ENCODE data around the gene KCNA4. TPM values are rescaled to one million over a fixed set of nuclear protein-coding genes. Genes with fewer than 3 reads are reported as not detected.

KCNA4 gene
- polyA plus RNA-seq, 1 of the 3 experiments (the other 2 are of a cell fraction), result not detected

DNA sequence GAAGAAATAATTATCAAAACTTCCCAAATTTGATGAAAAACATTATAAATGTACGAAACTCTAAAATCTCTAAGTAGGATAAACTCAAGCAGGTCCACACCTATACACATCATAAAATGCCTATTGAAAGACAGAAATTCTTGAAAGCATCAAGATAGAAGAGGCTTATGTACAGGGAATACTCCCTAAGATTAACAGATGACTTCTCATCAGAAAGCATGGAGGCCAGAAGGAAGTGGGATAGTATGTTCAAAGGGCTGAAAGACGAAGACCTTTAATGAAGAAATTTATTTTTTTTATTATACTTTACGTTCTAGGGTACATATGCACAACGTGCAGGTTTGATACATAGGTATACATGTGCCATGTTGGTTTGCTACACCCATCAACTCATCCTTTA, 45.3 kb upstream of the KCNA4 start (continued):
- TF ChIP-seq TAF1 (IDR thresholded peaks at IDR 0.05; ENCODE audit: borderline replicate concordance, low read depth, low read length), result no peak
- no peak for TF ChIP-seq MXI1 (IDR thresholded peaks at IDR 0.05; ENCODE audit: low read depth, low read length)
- TF ChIP-seq, protein P1, sequence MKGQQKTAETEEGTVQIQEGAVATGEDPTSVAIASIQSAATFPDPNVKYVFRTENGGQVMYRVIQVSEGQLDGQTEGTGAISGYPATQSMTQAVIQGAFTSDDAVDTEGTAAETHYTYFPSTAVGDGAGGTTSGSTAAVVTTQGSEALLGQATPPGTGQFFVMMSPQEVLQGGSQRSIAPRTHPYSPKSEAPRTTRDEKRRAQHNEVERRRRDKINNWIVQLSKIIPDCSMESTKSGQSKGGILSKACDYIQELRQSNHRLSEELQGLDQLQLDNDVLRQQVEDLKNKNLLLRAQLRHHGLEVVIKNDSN (IDR thresholded peaks at IDR 0.05; ENCODE audit: borderline replicate concordance, low read depth), result no peak

DNA sequence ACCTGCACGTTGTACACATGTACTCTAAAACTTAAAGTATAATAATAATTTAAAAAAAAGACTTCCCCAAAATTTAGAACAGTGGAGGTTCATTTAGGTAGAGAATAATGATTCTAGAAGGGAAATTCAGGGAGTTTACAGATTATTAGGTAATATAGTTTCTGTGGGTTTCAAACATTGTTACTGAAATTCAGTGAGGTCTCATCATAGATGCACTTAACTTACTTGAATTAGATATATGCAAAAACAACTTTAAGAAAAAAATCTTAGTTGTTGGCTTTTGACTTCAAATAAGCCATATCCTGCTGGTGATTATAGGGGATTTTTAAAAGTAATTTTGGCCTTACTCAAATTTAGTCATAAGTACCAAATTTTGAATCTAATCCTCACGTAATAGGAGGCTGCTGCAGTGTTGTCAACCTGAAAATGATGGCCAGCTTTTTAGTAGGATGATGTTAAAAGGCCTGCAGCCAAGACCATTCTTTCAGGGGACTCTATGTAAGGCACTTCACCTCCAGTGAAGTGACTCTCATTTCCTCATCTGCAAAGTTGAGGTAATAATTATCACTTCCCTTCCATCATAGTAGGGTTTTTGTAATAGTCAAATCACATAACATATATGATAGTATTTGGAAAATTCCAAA, 42.5 kb upstream of the KCNA4 start:
- Histone ChIP-seq H3K4me1 (ENCODE audit: control insufficient read depth in 1 of 2, insufficient read depth in 2 of 2, low read depth in 1 of 2, low read length in 1 of 2) (no peaks in the 10 kb centered on the region), H3K27ac (ENCODE audit: low read depth in 2 of 2, low read length in 1 of 2) (no peak overlapping the region), H3F3A (replicated peaks; ENCODE audit: insufficient read depth) (no peaks in the 10 kb centered on the region), H3K9me2 (no peaks in the 10 kb centered on the region), H3K27me3 (ENCODE audit: insufficient read depth) (no peaks in the 10 kb centered on the region), H3K36me3 (replicated peaks in 1 of 2; ENCODE audit: control insufficient read depth in 1 of 2, insufficient read depth in 2 of 2, low read length in 1 of 2) (no peaks in the 10 kb centered on the region), H3K79me2 (ENCODE audit: insufficient read depth) (no peaks in the 10 kb centered on the region), H3K4me3 (ENCODE audit: low read depth in 2 of 2, low read length in 1 of 2) (no peak overlapping the region), H3K4me2 (no peak overlapping the region), H2AFZ (ENCODE audit: low read depth) (no peak overlapping the region), H3K9ac (no peak overlapping the region), H4K20me1 (ENCODE audit: insufficient read depth) (no peaks in the 10 kb centered on the region), H3K9me3 (no peaks in the 10 kb centered on the region; the same call in 1 of the 2 replicates)
- 3% methylated on average over 2 of the region's 2 CpGs for whole genome bisulfite sequencing (ENCODE audit: low lambda C conversion rate)
- CTCF ChIA-PET, result no interaction called here
- POLR2A ChIA-PET, result no interaction called here
- TF ChIP-seq, protein P2, sequence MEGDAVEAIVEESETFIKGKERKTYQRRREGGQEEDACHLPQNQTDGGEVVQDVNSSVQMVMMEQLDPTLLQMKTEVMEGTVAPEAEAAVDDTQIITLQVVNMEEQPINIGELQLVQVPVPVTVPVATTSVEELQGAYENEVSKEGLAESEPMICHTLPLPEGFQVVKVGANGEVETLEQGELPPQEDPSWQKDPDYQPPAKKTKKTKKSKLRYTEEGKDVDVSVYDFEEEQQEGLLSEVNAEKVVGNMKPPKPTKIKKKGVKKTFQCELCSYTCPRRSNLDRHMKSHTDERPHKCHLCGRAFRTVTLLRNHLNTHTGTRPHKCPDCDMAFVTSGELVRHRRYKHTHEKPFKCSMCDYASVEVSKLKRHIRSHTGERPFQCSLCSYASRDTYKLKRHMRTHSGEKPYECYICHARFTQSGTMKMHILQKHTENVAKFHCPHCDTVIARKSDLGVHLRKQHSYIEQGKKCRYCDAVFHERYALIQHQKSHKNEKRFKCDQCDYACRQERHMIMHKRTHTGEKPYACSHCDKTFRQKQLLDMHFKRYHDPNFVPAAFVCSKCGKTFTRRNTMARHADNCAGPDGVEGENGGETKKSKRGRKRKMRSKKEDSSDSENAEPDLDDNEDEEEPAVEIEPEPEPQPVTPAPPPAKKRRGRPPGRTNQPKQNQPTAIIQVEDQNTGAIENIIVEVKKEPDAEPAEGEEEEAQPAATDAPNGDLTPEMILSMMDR (IDR thresholded peaks at IDR 0.05), result no peak
- TF ChIP-seq TAF1 (IDR thresholded peaks at IDR 0.05; ENCODE audit: borderline replicate concordance, low read depth, low read length) (no peak), SMC3 (IDR thresholded peaks at IDR 0.05; ENCODE audit: low read depth, low read length) (no peak), TCF12 (IDR thresholded peaks at IDR 0.05) (no peak), MEF2A (IDR thresholded peaks at IDR 0.05; ENCODE audit: borderline replicate concordance, low read depth) (no peak), GATA2 (CRISPR knock-in tag; IDR thresholded peaks at IDR 0.05) (no peak), POLR2AphosphoS5 (IDR thresholded peaks at IDR 0.05; ENCODE audit: low read depth, low read length) (no peak), TEAD4 (IDR thresholded peaks at IDR 0.05; ENCODE audit: borderline replicate concordance, insufficient read depth) (no peak)
- TF ChIP-seq, protein P1 (IDR thresholded peaks at IDR 0.05; ENCODE audit: borderline replicate concordance, low read depth), result no peak
- TF ChIP-seq, protein P3, sequence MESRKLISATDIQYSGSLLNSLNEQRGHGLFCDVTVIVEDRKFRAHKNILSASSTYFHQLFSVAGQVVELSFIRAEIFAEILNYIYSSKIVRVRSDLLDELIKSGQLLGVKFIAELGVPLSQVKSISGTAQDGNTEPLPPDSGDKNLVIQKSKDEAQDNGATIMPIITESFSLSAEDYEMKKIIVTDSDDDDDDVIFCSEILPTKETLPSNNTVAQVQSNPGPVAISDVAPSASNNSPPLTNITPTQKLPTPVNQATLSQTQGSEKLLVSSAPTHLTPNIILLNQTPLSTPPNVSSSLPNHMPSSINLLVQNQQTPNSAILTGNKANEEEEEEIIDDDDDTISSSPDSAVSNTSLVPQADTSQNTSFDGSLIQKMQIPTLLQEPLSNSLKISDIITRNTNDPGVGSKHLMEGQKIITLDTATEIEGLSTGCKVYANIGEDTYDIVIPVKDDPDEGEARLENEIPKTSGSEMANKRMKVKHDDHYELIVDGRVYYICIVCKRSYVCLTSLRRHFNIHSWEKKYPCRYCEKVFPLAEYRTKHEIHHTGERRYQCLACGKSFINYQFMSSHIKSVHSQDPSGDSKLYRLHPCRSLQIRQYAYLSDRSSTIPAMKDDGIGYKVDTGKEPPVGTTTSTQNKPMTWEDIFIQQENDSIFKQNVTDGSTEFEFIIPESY (IDR thresholded peaks at IDR 0.05; ENCODE audit: borderline replicate concordance, low read depth), result no peak
- TF ChIP-seq, protein P4, sequence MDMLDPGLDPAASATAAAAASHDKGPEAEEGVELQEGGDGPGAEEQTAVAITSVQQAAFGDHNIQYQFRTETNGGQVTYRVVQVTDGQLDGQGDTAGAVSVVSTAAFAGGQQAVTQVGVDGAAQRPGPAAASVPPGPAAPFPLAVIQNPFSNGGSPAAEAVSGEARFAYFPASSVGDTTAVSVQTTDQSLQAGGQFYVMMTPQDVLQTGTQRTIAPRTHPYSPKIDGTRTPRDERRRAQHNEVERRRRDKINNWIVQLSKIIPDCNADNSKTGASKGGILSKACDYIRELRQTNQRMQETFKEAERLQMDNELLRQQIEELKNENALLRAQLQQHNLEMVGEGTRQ (IDR thresholded peaks at IDR 0.05; ENCODE audit: borderline replicate concordance, low read depth, low read length), result no peak
- DNase-seq, result no peak

Data from SK-N-SH (cell line).